Stimulated activated CD4-positive, alpha-beta T cell treated with anti-CD3 and anti-CD28 coated beads, Interleukin-1b, Interleukin-23, amount 100 ng/mL, for 48 hours (primary cell): ENCODE results near the gene ZNF57.
A peak's percentile ranks its signal among the peaks of the same experiment; 100 is the strongest.
"Not testable (repeated sequence)": the region's sequence is repeated elsewhere in the genome, so short reads cannot be mapped to it uniquely, and the experiment has no call there.

Experiments used
- DNase-seq: peaks from one replicate; pipeline ENCODE4 v3.0.0-alpha.2; 2020

Gene ZNF57

DNA sequence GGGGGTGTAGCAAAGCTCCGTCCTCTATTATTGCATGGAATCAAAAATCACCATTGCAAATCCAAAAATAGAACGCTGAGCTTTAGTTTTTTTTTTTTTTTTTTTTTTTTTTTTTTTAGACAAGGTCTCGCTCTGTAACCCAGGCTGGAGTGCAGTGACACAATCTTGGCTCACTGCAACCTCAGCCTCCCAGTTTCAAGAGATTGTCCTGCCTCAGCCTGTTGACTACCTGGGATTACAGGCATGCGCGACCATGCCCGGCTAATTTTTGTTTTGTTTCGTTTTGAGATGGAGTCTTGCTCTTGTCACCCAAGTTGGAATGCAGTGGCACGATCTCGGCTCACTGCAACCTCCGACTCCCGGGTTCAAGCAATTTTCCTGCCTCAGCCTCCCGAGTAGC is 59.4 kb downstream of the ZNF57 start:
- DNase-seq = no peak

DNA sequence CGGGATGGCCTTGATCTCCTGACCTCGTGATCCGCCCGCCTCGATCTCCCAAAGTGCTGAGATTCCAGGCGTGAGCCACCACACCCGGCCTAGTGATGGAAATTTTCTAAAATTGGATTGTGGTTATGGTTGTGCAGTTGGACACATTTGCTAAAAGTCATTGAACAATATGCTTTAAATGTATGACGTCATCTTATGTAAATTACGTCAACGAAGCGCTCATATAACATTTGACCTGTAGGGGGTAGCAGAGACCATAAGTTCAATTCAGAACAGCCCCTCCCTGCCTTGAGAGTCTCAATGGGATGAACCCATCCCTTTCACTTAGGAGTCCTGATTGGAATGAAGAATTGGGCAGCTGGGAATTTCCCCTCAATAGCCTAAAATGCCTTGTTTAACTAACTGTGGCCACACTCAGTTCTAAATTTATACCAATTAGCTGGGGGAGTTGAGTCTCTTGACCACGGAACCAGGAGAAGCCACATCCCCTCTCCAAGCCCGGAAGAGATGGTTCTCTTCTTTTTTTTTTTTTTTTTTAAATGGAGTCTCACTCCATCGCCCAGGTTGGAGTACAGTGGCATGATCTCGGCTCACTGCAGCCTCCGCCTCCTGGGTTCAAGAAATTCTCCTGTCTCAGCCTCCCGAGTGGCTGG is 61.4 kb downstream of the ZNF57 start:
- peak; percentile 16 for DNase-seq

DNA sequence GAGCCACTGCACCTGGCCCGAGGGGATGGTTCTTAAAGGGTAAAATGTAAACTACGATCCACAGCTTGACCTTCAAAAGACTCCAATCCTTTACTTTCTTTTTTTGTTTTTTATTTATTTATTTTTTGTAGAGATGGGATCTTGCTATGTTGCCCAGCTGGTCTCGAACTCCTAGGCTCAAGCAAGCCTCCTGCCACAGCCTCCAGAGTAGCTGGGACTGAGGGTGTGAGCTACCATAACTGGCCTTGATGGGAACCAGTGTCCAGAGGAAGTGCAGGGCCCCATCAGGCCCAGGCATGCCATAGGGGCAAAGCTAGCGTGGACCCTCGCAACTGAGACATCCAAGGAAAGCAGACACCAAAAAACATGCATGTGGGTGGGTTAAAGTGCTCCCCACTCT is 62.4 kb downstream of the ZNF57 start:
- no peak for DNase-seq

DNA sequence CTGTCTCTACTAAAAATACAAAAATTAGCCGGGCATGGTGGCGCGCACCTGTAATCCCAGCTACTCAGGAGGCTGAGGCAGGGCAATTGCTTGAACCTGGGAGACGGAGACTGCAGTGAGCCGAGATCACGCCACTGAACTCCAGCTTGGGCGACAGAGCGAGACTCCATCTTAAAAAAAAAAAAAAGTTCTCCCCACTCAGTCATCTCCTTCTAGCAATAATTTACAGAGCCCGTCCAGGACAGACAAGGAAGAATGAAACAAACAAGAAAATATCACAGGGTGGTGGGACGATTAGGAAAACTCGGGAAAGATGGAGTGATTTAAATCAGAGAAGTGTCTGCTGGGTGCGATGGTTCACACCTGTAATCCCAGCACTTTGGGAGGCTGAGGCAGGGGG is 62.9 kb downstream of the ZNF57 start:
- DNase-seq = not testable (repeated sequence)

DNA sequence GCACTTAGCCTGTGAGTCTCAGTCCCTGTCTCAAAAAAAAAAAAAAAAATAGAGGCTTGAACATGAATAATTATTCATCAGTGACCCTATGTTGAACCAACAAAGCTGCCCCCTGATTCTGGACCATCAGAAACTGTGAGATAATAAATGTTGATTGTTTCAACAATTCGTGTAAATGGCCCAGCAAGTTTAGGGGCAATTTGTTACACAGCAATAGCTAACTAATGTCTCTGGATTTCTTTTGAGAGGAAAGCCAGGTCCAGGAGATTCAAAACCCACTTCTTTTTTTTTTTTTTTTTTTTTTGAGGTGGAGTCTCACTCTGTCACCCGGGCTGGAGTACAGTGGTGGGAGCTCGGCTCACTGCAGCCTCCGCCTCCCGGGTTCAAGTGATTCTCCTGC is 64.1 kb downstream of the ZNF57 start:
- no peak for DNase-seq

DNA sequence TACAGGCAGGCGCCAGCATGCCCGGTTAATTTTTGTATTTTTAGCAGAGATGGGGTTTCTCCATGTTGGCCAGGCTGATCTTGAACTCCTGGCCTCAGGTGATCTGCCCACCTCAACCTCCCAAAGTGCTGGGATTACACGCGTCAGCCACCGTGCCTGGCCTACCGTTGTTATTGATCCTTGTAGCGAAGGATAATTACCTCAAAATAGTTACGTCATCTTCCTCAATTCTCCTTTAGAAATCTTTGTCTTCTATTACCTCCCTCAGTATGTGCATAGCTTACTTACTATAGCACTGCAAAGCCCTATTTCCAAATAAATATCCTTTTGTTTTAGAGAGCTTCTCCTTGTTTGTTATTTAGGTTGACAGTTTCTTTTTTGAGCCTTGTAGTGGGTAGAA is 67.2 kb downstream of the ZNF57 start:
- no peak for DNase-seq
